Ovary (tissue), 3 donors: ENCODE data around the gene IP6K2.
"Not testable (repeated sequence)": the region's sequence is repeated elsewhere in the genome, so short reads cannot be mapped to it uniquely, and the experiment has no call there.

ENCODE experiments used
- POLR2A ChIP-seq: fragments of 450-650 bp; IDR thresholded peaks from one replicate; pipeline ENCODE4 v1.6.1; 2017; ENCODE audit warnings: antibody characterized with exemption, mild to moderate bottlenecking, moderate library complexity
- TF ChIP-seq, protein P1 (sequence below), 3 donors: fragments of 450-650 bp in 2 of 3; fragments of 200-600 bp in 1 of 3; IDR thresholded peaks; one replicate each; pipeline versions ENCODE4 v1.5.1 to v1.8.0; 2016 to 2022; ENCODE audit warnings: antibody characterized with exemption in 3 of 3, mild to moderate bottlenecking in 1 of 3
- donor health status: DM: no; HTN: no; CAD: no.

- TF ChIP-seq POLR2A, result not testable (repeated sequence)
- TF ChIP-seq, protein P1, sequence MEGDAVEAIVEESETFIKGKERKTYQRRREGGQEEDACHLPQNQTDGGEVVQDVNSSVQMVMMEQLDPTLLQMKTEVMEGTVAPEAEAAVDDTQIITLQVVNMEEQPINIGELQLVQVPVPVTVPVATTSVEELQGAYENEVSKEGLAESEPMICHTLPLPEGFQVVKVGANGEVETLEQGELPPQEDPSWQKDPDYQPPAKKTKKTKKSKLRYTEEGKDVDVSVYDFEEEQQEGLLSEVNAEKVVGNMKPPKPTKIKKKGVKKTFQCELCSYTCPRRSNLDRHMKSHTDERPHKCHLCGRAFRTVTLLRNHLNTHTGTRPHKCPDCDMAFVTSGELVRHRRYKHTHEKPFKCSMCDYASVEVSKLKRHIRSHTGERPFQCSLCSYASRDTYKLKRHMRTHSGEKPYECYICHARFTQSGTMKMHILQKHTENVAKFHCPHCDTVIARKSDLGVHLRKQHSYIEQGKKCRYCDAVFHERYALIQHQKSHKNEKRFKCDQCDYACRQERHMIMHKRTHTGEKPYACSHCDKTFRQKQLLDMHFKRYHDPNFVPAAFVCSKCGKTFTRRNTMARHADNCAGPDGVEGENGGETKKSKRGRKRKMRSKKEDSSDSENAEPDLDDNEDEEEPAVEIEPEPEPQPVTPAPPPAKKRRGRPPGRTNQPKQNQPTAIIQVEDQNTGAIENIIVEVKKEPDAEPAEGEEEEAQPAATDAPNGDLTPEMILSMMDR (IDR thresholded peaks at IDR 0.05), result not testable (repeated sequence)
Observed at GRCh38 chr3:48735075-48735767, 18.2 kb upstream of the IP6K2 start.
